AG09309 (cell line): ENCODE data around the gene SOX8.
"Not testable (repeated sequence)": the region's sequence is repeated elsewhere in the genome, so short reads cannot be mapped to it uniquely, and the experiment has no call there.

Experiments used
- DNase-seq: peaks from one replicate; pipeline ENCODE4 v3.0.0-alpha.2; 2010; ENCODE audit warnings: low read depth
- H3K4me3 ChIP-seq: 2 replicates; pipeline ENCODE4 v1.5.1; 2011; ENCODE audit warnings: mild to moderate bottlenecking, low read depth, low read length, moderate library complexity; ENCODE audit not compliant: control insufficient read depth
- TF ChIP-seq, protein P1 (sequence below): IDR thresholded peaks from 2 replicates; pipeline ENCODE4 v1.5.1; 2011; ENCODE audit warnings: mild to moderate bottlenecking, low read depth, low read length, inconsistent platforms; ENCODE audit not compliant: insufficient read depth, control insufficient read depth; ENCODE audit errors: missing control alignments

The SOX8 gene

DNA sequence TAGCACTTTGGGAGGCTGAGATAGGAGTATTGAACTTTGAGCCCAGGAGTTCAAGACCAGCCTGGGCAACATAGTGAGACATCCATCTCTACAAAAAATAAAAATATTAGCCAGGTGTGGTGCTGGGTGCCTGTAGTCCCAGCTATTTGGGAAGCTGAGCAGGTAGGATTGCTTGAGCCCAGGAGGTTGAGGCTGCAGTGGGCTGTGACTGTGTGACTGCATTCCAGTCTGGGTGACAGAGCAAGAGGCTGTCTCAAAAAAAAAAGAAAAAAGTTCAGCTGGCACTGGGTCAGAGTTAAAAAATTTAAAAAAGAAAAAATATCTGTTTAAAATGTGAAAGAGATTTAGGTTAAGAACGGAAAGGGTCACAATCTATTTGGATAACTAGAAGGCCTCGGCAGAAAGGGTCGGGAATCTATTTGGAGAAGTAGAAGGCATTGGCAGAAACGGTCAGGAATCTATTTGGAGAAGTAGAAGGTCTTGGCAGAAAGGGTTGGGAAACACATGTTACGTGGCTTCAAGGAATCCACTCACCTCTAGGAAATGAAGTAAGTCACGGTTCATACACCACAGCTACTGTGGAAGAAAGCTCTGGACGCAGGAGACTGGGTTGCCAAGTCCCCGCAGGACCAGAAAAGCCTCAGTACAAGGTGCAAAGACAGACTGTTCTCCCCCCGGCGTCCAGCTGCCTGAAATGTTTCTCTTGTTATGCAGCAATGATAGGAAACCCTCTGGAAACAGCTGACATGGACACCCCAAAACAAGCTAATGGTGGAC lies 36.1 kb upstream of the SOX8 start:
- DNase-seq, result no peak
- TF ChIP-seq, protein P1, sequence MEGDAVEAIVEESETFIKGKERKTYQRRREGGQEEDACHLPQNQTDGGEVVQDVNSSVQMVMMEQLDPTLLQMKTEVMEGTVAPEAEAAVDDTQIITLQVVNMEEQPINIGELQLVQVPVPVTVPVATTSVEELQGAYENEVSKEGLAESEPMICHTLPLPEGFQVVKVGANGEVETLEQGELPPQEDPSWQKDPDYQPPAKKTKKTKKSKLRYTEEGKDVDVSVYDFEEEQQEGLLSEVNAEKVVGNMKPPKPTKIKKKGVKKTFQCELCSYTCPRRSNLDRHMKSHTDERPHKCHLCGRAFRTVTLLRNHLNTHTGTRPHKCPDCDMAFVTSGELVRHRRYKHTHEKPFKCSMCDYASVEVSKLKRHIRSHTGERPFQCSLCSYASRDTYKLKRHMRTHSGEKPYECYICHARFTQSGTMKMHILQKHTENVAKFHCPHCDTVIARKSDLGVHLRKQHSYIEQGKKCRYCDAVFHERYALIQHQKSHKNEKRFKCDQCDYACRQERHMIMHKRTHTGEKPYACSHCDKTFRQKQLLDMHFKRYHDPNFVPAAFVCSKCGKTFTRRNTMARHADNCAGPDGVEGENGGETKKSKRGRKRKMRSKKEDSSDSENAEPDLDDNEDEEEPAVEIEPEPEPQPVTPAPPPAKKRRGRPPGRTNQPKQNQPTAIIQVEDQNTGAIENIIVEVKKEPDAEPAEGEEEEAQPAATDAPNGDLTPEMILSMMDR, result no peak
- no peak overlapping the region for H3K4me3 ChIP-seq

DNA sequence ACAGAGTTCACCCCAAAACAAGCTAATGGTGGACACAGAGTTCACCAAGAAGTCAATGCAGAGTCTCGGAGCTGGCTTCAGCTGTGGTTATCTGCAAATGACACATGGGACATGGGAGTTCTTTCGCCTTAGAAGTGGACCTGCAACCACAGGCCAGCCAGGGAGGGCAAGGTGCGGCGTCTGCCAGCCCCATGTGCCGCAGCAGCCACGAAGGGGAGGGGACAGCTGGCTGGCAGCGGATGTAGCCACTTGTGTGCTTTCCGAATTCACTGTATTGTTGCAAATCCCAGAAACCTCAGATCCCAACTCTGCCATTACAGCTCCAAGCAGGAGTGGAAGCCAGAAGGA lies 35.5 kb upstream of the SOX8 start:
- TF ChIP-seq, protein P1, result no peak
- no peak overlapping the region for H3K4me3 ChIP-seq
- DNase-seq, result no peak

DNA sequence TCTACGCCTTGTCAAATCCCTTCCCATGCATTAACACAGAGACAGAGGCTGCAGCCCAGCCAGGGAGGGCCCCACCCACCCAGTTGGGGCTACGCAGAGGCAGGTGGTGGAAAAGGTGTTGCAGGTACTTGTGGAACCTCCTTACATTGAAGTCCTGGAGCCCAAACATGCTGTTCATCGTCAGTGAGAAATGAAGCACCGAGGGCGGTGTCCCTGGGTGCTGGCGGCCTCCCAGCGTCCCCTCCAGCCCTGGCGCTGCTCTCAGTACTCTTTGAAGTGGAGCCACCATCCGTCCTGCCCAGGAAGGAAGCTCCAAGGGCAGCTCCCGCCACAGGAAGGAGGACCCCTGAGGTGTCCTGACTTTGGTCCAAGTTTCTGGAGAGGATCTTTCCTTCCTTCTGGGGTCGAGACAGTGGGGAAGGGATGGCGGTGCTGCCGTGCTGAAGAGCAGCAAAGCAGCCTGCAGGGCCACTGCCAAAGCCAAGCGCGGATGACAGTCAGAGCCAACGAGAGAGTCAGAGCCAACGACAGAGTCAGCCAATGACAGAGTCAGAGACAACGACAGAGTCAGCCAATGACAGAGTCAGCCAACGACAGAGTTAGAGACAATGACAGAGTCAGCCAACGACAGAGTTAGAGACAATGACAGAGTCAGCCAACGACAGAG lies 34.2 kb upstream of the SOX8 start:
- no peak overlapping the region for H3K4me3 ChIP-seq
- DNase-seq, result no peak
- TF ChIP-seq, protein P1, result no peak

DNA sequence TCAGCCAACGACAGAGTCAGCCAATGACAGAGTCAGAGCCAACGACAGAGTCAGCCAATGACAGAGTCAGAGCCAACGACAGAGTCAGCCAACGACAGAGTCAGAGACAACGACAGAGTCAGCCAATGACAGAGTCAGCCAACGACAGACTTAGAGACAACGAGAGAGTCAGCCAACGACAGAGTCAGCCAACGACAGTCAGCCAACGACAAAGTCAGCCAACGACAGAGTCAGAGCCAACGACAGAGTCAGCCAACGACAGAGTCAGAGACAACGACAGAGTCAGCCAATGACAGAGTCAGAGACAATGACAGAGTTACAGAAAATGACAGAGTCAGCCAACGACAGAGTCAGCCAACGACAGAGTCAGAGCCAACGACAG lies 33.7 kb upstream of the SOX8 start:
- not testable (repeated sequence) for DNase-seq, H3K4me3 ChIP-seq

DNA sequence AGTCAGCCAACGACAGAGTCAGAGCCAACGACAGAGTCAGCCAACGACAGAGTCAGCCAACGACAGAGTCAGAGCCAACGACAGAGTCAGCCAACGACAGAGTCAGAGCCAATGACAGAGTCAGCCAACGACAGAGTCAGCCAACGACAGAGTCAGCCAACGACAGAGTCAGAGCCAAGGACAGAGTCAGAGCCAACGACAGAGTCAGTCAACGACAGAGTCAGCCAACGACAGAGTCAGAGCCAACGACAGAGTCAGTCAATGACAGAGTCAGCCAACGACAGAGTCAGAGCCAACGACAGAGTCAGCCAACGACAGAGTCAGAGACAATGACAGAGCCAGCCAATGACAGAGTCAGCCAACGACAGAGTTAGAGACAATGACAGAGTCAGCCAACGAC lies 32.8 kb upstream of the SOX8 start:
- DNase-seq, result not testable (repeated sequence)

DNA sequence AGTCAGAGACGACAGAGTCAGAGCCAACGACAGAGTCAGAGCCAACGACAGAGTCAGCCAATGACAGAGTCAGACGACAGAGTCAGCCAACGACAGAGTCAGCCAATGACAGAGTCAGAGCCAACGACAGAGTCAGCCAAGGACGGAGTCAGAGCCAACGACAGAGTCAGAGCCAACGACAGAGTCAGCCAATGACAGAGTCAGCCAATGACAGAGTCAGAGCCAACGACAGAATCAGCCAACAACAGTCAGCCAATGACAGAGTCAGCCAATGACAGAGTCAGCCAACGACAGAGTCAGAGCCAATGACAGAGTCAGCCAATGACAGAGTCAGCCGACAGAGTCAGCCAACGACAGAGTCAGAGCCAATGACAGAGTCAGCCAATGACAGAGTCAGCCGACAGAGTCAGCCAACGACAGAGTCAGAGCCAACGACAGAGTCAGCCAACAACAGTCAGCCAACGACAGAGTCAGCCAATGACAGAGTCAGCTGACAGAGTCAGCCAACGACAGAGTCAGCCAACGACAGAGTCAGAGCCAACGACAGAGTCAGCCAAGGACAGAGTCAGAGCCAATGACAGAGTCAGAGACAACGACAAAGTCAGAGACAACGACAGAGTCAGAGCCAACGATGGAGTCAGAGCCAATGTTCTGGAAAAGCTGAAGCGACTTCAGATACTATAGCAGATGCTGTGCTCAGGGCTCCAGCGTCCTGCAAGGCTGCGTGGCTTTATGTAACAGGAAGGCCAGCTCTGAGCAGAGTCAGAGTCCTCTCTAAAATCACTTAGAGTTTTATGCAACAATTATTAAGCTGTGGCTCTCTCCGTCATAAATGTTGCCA lies 30.6 kb upstream of the SOX8 start:
- H3K4me3 ChIP-seq, DNase-seq: not testable (repeated sequence)

More for the DNA sequence above, 32.8 kb upstream of the SOX8 start:
- H3K4me3 ChIP-seq, result not testable (repeated sequence)

DNA sequence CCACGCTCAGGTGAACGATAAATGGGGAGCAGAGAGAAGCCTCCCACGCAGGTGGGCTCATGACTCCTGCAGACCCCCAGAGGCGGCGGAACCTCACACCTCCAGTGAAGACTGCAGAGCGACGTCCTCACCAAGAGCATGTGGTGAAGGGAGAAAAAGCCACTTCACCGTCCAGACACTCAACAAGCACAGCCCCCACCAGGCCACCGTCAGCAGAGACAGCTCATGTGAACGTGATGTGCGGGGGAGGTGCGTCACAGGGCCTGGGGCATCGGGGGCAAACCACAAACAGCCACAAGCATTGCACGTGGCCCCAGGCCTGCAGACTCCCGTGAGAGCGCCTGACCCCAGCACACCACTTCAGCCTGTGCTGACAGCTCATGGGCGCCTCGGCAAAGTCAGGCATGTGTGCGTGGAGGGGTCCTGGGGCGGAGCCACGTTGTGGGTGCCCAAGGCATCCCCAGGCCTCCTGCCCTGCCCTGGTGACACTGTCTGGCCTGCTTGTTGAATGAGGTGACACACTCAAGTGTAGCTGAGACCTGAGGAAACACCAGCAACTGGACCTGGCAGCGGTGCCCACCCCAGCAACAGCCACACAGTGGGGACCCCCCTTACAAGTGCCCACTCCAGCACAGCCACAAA lies 29.8 kb upstream of the SOX8 start:
- DNase-seq, result no peak
- TF ChIP-seq, protein P1, result no peak
- no peak overlapping the region for H3K4me3 ChIP-seq

DNA sequence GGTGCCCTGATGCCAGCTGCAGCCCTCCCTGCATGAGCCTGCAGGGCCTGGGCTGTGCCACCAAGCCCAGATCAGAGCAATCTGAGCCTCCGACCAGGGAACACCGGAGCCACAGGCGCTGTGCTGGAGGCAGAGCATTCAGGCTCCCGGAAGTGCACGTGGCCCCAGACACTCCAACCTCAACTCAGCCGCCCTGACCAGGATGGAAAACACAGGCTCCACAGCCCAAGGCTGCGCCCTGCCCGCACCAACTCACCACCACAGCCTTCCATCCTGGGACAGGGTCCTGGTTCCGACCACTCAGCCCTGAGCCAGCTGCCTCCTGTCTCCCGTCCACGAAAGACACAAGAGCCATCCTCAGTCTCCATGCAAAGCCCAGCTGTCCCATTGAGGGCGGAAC lies 29.2 kb upstream of the SOX8 start:
- no peak overlapping the region for H3K4me3 ChIP-seq
- TF ChIP-seq, protein P1, result no peak
- no peak for DNase-seq

DNA sequence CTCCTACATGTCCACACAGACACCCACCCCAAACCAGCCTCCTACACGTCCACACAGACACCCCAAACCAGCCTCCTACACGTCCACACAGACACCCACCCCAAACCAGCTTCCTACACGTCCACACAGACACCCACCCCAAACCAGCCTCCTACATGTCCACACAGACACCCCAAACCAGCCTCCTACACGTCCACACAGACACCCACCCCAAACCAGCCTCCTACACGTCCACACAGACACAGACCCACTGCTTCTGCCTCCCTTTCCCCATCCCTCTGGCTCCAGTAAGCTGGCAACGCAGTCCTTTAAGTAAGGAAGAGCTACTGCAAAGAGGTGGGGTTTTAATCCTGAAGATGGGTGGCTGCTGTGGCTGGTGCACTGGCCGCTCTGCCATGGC lies 27.8 kb upstream of the SOX8 start:
- H3K4me3 ChIP-seq, DNase-seq: not testable (repeated sequence)

DNA sequence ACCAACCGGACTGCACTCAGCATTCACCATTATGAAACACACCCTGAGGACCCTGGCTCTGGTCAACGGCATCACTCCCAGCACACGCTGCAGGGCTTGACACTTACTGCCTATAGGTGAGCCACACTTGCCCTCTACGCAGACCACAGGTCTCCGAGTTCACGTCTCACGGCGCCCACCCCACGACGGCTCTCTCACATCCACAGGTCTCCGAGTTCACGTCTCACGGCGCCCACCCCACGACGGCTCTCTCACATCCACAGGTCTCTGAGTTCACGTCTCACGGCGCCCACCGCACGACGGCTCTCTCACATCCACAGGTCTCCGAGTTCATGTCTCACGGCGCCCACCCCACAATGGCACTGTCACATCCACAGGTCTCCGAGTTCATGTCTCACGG lies 25.8 kb upstream of the SOX8 start:
- DNase-seq, result not testable (repeated sequence)

More for the DNA sequence above, 25.8 kb upstream of the SOX8 start:
- not testable (repeated sequence) for H3K4me3 ChIP-seq
